Measurements from ENCODE around the gene RBPJL.
"Not testable (repeated sequence)": the region's sequence is repeated elsewhere in the genome, so short reads cannot be mapped to it uniquely, and the experiment has no call there.

Gene RBPJL

DNA sequence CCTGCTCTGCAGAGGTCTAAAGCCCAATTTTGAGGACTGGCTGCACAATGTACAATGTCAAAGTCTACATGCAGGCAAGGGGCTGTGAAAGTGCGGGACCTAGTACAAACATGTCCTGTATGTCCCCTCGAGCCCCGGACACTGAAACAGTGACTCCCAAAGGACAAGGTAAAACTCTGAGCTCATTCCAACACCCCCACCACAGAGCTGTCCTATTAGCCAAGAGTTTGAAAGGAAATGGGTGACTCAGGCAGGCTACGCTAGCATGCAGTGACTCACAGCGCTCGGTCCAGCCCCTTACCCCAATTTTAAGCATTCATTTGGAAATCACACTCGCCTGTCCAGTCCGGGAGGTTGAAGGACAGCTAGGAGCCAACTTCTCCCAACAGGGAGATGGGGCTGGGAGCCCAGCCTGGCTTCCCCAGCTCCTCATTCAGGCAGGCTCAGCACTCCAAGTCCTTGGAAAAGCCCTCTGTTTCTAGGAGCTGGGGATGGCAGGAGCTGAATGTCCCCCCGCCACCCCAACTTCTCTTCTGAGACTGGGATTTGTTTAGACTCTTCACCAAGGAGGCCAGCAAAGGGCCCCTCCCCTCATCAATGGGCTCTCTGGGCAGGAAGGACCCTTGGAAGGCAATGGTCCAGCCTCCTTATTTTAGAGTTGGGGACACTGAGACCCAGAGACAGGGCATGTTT, 37.7 kb downstream of the RBPJL start:
- DNase-seq: peak; percentile 90

GRCh38 chr20:45345104-45345936, 38.7 kb downstream of the RBPJL start:
- DNase-seq: no peak

- no peak for DNase-seq
Measured at GRCh38 chr20:45346291-45346718, 39.7 kb downstream of the RBPJL start.

GRCh38 chr20:45346851-45347250, 40.2 kb downstream of the RBPJL start:
- DNase-seq: no peak

DNA sequence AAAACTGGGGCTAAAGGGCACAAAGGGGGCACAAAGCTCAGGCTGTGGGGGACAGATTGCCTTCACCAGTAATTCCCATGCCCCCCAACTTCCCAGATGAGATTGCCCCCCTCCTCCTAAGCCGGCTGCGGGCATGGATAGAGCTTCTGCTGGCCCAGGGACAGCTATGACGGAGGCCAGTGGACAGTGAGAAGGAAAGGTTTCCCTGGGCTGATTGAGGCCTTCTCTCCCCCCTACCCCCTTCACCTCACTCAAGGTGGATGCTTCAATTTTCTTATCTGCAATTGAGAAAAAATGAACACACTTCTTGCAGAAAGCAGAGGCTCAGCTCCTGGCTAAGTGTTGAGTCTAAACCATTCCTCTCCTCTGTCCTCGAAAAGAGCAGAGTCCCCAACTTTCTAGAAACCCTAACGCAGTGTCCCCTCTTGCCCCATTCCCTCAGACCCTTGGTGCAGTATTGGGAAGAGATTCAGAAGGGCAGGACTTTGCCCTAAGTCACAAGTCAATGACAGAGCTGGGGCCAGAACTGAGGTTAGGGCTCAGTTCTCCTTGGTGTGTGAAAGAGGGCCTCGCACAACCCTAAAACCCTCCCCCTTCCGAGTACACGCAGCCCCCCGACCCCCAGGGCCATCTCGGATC, 40.8 kb downstream of the RBPJL start:
- DNase-seq: no peak

DNA sequence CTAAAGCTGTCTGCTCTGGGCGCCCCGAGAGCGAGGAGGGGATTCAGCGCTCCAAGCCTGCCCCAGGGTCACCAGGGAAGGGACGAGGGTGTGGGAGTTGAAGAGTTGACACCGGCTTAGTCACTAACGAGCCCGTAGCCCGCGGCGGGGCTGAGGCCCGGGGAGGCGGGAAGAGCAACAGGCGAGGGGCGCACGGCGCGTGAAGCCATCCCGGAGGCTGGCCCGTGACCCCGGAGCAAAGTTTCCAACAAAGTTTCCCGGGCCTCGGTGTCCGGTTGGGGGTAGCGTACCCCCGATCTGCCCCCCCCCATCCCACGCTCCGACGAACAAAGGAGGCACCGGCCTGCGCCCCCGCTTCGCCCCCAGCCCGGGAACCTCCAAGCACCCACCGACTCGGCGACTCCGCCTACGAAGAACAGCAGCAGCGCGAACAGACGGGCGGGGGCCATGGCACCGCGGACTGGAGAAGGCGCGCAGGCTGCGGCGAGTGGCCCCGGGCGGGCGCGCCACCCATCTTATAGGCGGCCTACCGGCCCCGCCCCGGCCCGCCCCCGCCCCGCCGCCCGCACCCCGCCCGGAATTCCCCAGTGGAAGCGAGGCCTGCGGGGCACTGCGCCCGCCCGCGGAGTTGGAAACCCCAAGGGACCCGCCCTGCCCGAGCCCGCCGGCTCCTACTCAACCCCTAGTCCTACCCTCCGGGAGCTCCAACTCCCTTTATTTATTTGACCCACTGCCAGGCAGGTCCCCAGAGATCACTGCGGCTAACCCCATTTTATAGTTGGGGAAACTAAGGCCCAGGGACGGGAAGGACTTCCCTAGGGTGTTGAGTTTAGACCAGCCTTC, 41.5 kb downstream of the RBPJL start, which contains the start of gene SDC4:
Gene SDC4 (minus strand): TSS at position 489 of the 843 bp plus-strand sequence. CDS start 40 bp downstream, at position 449.
- peak; percentile 53 for DNase-seq

GRCh38 chr20:45350217-45350616, 43.6 kb downstream of the RBPJL start:
- no peak for DNase-seq

DNA sequence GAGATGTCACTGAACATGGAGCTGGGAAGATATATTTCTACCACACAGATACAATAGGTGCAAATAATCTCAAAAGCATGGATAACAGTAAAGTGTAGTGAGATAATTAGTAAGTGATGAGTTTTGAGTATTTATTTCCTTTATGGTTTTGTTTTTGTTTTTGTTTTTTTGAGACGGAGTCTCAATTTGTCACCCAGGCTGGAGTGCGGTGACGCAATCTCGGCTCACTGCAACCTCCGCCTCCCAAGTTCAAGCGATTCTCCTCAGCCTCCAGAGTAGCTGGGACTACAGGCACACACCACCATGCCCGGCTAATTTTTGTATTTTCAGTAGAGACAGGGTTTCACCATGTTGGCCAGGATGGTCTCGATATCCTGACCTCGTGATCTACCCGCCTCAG, 44.2 kb downstream of the RBPJL start:
- DNase-seq: not testable (repeated sequence)

GRCh38 chr20:45352729-45353128, 46.1 kb downstream of the RBPJL start:
- DNase-seq: no peak

GRCh38 chr20:45353746-45354145, 47.1 kb downstream of the RBPJL start:
- no peak for DNase-seq

DNA sequence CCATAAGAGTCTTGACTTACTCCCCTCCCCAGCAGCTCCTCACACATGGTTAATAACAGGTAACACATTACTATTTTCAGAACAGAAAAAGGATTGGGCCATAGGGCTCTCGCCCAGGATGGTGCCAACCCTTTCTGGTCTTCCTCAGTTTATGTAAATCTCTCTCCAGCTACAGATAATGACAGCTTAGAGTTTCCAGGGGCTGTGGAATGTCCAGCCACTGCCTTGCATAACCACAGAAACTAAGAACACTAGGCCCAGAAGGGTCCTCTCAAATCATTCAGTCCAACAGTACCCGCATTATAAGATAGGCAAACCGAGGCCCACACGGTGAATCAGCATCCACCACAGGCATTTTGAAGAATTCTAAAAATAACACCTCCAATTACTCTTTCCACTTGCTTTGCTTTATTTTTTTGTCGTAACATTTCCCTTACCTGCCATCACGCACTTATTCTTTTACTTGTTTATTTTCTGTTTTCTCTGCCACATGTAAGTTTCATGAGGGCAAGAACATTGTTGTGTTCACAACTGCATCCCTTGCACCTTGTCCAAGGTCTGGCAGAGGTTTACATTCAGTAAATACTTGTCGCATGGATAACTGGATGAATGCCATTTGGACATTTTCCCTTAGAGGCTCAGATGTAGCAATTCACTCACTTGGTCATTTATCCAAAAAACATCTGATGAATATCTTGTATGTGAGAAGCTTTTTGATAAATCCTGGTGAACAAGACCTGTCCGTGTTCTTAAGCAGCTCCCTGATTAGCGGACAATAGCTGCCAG, 48.0 kb downstream of the RBPJL start:
- peak; percentile 67 for DNase-seq

DNA sequence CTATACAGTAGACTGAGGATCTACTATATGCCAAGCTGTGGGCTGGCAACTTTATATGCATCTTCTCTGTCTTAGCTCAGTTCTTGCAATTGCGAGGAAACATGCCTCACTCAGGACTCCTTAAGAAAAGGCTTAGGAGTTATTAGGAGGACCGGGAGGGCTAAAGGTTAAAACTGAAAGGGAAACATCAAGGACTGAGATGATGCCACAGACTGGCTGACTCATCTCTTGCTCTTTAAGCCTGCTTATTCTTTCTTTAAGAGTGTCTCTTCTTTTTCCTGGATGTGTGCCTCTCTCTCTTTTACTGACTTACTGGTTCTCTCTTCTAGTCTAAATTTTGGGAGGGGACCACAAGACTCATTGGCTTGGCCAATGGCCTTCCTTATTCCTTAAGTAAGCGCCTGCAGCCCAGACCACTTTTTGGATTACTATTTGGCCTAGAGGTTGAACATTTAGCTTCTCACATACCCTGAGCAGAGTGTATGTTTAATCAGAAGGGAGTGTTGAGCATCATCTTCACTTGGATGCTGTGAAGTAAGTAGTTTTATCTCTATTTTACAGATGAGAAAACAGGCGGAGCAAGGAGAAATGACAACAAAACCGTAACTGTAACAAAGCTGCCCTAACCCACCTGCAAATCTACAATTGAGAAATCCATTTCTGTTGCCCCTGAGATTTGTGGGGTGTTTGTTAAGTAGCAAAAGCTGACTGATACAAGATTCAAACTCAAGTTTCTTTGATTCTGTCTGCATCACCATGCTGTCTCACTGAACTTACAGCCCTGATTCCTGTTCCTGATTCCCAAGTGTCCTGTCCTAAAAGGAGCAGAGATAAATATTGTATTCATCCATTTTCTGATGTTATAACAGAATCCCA, 48.8 kb downstream of the RBPJL start:
- peak; percentile 67 for DNase-seq

GRCh38 chr20:45358282-45359068, 51.8 kb downstream of the RBPJL start:
- peak; percentile 77 for DNase-seq

DNA sequence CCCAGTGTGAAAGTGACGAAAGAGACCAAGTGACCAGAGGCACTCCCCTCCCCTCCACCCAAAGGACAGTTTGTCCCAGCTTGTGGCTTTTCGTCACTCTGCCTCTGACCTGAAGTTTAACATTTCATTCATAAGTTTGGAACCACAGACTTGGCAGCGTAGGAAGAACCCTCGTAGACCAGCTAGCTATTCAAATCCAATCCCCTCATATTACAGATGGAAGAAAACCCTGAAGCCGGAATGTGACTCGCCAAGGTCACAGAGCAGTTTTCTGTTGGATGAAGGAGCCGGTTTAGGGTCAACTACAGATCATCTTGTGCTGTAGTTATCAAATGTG, 52.4 kb downstream of the RBPJL start:
- DNase-seq: peak; percentile 61

GRCh38 chr20:45359406-45360148, 52.9 kb downstream of the RBPJL start:
- peak; percentile 82 for DNase-seq

DNA sequence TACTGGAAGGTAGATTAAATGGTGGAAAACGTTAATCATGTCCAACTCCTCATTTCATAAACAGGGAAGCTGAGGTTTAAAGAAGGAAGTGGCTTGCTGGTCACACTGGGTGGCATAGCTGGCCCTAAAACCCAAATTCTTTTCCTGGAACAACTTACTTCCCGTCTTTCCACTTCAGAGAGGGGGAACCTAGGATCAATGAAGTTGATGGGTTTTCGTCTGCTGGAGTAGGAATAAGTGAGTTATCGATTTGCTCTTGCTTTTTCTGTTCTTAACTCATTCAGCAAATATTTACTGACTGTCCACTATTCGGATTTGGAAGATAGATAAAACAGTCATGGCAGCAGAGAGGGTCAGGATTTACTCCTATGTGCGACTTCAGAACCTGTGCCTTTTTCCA, 55.2 kb downstream of the RBPJL start:
- no peak for DNase-seq

- peak; percentile 99 for DNase-seq
Measured at GRCh38 chr20:45362804-45363610, 56.4 kb downstream of the RBPJL start, which contains the start of gene SYS1. SYS1 (plus strand) TSS chr20:45363156; CDS start chr20:45363532, 376 bp downstream.

Measured in fibroblast of upper back skin (primary cell).